Measurements from ENCODE around the gene CST5.
"Not testable (repeated sequence)": the region's sequence is repeated elsewhere in the genome, so short reads cannot be mapped to it uniquely, and the experiment has no call there.

The CST5 gene

DNA sequence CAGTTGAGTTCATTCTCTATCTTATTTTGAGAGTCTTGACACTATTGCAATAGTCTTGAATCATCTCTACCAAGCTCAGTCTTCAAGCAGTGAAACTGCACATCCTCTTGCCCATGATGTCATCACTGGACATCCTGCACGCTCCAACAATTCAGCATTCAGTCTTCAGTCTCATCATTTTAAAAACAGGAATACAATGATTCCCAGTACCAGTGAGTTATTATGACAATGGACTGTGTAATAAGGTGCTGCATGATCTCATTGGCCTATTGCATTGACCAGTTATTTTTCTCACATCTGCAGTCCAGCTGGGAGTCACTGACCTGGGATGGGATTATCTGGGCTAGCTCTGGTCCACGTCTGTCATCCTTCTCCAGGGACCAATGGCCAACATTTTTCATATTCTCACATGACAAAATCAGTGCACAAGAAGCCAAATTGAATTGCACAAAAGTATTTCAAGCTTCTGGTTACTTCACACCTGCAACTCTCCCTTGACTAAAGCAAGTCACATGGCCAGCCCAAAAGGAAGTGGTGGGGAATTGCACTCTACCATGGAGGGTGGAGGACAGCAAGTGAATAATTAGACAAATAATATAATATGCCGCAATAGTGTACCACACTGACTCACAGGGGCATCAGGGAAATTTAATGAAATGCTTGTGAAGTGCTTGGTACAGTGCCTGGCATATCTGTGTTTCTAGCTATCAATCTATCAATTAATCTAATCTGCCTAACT, 46.6 kb downstream of the CST5 start:
- DNase-seq: no peak

DNA sequence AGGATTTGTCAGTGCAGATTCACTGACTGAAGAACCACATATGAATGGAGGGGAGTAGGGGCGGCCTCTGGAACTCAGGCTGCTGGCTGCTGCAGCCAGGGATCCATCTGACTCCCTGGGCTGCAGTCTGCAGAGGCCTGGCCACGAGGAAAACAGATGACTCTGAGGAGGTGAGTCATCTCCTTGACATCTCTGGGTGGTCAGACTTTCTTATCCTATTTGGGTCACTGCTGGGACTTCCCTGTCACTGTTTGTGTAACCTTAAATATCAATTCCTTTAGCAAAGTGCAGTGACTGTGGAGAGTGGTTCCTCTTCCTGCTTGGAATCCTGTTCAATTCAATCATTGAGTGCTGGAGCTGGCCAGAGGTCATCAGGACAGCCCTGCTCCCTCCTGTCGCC, 47.6 kb downstream of the CST5 start:
- not testable (repeated sequence) for DNase-seq

- DNase-seq: no peak
Observed at GRCh38 chr20:23826541-23827021, 53.0 kb downstream of the CST5 start, which contains the start of gene CST2. Gene CST2 (minus strand): TSS chr20:23826729. CDS start chr20:23826660, 69 bp downstream.
